Measurements from ENCODE around the gene VSIG10L2. TPM values are rescaled to one million over a fixed set of nuclear protein-coding genes. Genes with fewer than 3 reads are reported as not detected.

The VSIG10L2 gene
- total RNA-seq, 1 experiment from 2014 or later = not detected

DNA sequence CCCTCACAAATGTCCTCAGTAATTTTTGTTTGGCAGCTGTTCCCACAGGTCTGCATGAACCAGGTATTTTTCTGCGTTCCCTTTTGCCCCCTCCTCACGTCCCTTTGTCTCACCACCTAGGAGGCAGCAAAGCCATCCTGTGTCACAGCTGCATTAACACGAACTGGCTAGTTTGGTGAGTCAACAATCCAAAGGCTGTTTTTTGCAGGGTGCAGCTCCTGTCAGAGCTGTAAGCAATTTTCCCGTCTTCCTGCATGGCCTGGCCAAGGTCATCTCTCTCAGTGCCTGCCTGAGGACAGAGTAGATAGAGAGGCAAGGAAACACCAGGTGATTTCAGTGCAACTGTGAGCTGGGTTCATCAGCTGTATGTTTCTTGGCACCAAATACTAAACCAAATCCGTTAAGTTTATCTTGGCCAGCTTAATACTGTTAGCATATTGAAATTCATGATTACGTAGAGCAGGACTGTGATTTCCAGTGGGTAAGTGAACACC, 20.6 kb upstream of the VSIG10L2 start:
- ChIA-PET POLR2A (ENCODE audit: low non-redundant PET) (no interaction called here), CTCF (no interaction called here)
- Histone ChIP-seq H3K27ac (ENCODE audit: low read depth, low read length, poor library complexity, severe bottlenecking) (no peak overlapping the region), H3K9me3 (ENCODE audit: low read depth, low read length, poor library complexity, severe bottlenecking) (no peaks in the 10 kb centered on the region), H3K27me3 (replicated peaks; ENCODE audit: insufficient read depth, low read depth, low read length, poor library complexity) (peaks cover 12% of the 10 kb centered on the region), H3K36me3 (ENCODE audit: insufficient read depth, low read length, poor library complexity, severe bottlenecking) (no peaks in the 10 kb centered on the region), H3K4me1 (ENCODE audit: insufficient read depth, low read length, poor library complexity, severe bottlenecking) (no peaks in the 10 kb centered on the region), H3K4me3 (ENCODE audit: low read depth, low read length, poor library complexity, severe bottlenecking) (no peak overlapping the region)
- DNase-seq (ENCODE audit: low spot score) = no peak
- no peak for TF ChIP-seq EZH2 (IDR thresholded peaks at IDR 0.05; ENCODE audit: borderline replicate concordance, low read depth, low read length, poor library complexity, severe bottlenecking)
- TF ChIP-seq, protein P1, sequence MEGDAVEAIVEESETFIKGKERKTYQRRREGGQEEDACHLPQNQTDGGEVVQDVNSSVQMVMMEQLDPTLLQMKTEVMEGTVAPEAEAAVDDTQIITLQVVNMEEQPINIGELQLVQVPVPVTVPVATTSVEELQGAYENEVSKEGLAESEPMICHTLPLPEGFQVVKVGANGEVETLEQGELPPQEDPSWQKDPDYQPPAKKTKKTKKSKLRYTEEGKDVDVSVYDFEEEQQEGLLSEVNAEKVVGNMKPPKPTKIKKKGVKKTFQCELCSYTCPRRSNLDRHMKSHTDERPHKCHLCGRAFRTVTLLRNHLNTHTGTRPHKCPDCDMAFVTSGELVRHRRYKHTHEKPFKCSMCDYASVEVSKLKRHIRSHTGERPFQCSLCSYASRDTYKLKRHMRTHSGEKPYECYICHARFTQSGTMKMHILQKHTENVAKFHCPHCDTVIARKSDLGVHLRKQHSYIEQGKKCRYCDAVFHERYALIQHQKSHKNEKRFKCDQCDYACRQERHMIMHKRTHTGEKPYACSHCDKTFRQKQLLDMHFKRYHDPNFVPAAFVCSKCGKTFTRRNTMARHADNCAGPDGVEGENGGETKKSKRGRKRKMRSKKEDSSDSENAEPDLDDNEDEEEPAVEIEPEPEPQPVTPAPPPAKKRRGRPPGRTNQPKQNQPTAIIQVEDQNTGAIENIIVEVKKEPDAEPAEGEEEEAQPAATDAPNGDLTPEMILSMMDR (conservative IDR thresholded peaks at IDR 0.05; ENCODE audit: low read depth, low read length) = no peak
- intact Hi-C loops (cut with micrococcal nuclease; ENCODE audit: unreplicated experiment) = loop anchor here (5.0 kb wide), 1 partner anchor 137 kb away; the partner anchor contains the start of gene CDON
- no TSS peak for BruUV-seq (replicated peaks)

DNA sequence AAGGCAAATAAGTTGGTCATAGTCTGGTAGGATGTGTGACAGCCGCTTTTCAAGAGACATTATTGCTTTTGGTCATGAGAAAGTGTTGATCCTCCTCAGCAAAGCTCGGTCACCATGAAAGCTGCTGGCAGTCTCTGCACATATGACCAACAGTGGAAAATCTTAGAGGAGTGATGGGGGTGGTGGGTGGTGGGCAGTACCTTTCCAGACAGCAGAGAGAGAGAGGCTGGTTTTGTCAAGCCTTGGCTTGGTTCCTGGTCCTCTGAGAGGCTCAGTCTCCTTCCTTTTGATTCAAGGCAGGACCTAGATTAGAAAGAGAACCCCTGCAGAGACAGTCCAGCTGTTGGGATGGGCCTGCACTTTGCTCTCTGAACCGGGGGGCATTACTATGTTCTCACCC, 20.0 kb upstream of the VSIG10L2 start:
- POLR2A ChIA-PET (ENCODE audit: low non-redundant PET) = no interaction called here
- H3K9me3 ChIP-seq (ENCODE audit: low read depth, low read length, poor library complexity, severe bottlenecking) = no peaks in the 10 kb centered on the region
- no TSS peak for BruUV-seq (replicated peaks)
- no peak overlapping the region for H3K4me3 ChIP-seq (ENCODE audit: low read depth, low read length, poor library complexity, severe bottlenecking)
- intact Hi-C loops (cut with micrococcal nuclease; ENCODE audit: unreplicated experiment) = loop anchor here (5.0 kb wide), 1 partner anchor 136 kb away; the partner anchor contains the start of gene CDON
- no peaks in the 10 kb centered on the region for H3K36me3 ChIP-seq (ENCODE audit: insufficient read depth, low read length, poor library complexity, severe bottlenecking)
- no peak for TF ChIP-seq EZH2 (IDR thresholded peaks at IDR 0.05; ENCODE audit: borderline replicate concordance, low read depth, low read length, poor library complexity, severe bottlenecking)
- TF ChIP-seq, protein P1 (conservative IDR thresholded peaks at IDR 0.05; ENCODE audit: low read depth, low read length) = no peak
- H3K27ac ChIP-seq (ENCODE audit: low read depth, low read length, poor library complexity, severe bottlenecking) = no peak overlapping the region
- DNase-seq (ENCODE audit: low spot score) = no peak
- peaks cover 12% of the 10 kb centered on the region for H3K27me3 ChIP-seq (replicated peaks; ENCODE audit: insufficient read depth, low read depth, low read length, poor library complexity)
- no peaks in the 10 kb centered on the region for H3K4me1 ChIP-seq (ENCODE audit: insufficient read depth, low read length, poor library complexity, severe bottlenecking)
- CTCF ChIA-PET = no interaction called here

DNA sequence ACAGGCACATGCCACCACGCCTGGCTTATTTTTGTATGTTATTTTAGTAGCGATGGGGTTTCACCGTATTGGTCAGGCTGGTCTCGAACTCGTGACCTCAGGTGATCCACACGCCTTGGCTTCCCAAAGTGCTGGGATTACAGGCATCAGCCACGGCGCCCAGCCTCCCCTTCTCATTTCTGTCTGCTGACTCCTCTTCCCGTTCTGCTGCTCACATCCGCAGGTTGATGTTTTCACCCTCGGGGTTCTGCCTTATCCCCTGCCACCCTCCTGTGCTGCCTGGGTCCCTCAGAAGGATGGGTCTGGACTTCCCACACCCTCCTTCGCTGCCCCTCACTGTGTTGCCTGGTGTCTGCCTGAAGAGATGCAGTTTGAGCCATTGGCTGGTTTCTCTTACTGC, 19.2 kb upstream of the VSIG10L2 start:
- ChIA-PET CTCF (no interaction called here), POLR2A (ENCODE audit: low non-redundant PET) (no interaction called here)
- TF ChIP-seq, protein P1 (conservative IDR thresholded peaks at IDR 0.05; ENCODE audit: low read depth, low read length) = no peak
- no peak for TF ChIP-seq EZH2 (IDR thresholded peaks at IDR 0.05; ENCODE audit: borderline replicate concordance, low read depth, low read length, poor library complexity, severe bottlenecking)
- Histone ChIP-seq H3K4me3 (ENCODE audit: low read depth, low read length, poor library complexity, severe bottlenecking) (no peak overlapping the region), H3K36me3 (ENCODE audit: insufficient read depth, low read length, poor library complexity, severe bottlenecking) (no peaks in the 10 kb centered on the region), H3K9me3 (ENCODE audit: low read depth, low read length, poor library complexity, severe bottlenecking) (no peaks in the 10 kb centered on the region), H3K4me1 (ENCODE audit: insufficient read depth, low read length, poor library complexity, severe bottlenecking) (no peaks in the 10 kb centered on the region), H3K27me3 (replicated peaks; ENCODE audit: insufficient read depth, low read depth, low read length, poor library complexity) (peaks cover 12% of the 10 kb centered on the region), H3K27ac (ENCODE audit: low read depth, low read length, poor library complexity, severe bottlenecking) (no peak overlapping the region)
- intact Hi-C loops (cut with micrococcal nuclease; ENCODE audit: unreplicated experiment) = loop anchor here (5.0 kb wide), 1 partner anchor 136 kb away; the partner anchor contains the start of gene CDON
- no TSS peak for BruUV-seq (replicated peaks)
- DNase-seq (ENCODE audit: low spot score) = no peak
